Limb (tissue), 2 donors: Measurements from ENCODE around the gene BPTF.
"Not testable (repeated sequence)": the region's sequence is repeated elsewhere in the genome, so short reads cannot be mapped to it uniquely, and the experiment has no call there.

ENCODE experiments used
- DNase-seq, 2 donors: peaks; one replicate each; pipeline ENCODE4 v3.0.0-alpha.2; 2016; ENCODE audit errors: extremely low spot score in 2 of 2

The BPTF gene

DNA sequence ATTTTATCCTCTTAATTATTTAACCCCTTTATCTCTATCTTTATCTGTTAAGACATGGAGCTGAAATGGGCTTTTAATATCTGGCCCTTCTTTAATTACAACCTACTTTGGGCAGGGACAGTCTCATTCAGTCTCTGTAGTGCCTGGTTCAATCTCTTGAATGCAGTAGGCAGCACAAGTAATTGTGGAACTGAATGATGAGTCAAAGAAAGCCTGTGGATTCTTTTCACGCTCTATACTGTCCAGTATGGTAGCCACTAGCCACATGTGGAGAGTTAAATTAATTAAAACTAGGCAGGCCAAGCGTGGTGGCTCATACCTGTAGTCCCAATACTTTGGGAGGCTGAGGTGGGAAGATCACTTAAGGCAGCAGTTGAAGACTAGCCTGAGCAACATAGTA, 9.3 kb downstream of the BPTF start:
- DNase-seq = no peak

DNA sequence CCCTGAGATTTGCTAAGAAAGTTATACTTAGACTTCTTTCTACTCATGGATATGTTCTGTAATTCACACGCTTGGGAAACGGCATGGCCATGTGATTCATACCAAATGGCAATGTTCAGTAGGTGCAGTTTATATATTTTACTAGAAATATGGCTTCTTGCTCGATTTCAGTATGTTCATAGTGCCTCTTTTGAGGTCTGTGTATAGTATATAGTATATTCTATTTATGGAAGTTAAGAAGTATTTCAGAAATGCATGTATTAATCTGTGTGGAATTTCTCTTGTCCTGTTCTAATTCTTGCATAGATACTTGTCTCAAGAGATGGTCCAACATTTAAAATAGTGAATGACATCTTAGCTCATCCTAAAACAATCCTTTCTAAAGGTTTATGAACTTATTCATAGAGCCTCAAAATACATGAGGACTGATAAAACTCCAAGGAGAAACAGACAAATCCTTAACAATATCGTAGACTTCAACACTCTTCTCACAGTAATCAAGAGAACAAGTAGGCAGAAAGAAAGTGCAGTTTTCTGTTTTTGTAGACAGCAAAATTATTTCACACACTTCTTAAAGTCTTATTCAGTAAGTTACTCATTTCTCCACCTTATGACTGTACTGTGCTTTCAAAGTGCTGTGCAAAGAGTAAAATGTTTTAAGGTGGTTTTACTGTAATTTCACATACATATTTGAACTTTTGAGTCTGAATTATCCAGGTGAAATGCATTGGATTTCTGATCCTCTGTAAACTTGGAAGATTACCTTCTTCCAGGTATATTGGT, 11.1 kb downstream of the BPTF start:
- DNase-seq = no peak

DNA sequence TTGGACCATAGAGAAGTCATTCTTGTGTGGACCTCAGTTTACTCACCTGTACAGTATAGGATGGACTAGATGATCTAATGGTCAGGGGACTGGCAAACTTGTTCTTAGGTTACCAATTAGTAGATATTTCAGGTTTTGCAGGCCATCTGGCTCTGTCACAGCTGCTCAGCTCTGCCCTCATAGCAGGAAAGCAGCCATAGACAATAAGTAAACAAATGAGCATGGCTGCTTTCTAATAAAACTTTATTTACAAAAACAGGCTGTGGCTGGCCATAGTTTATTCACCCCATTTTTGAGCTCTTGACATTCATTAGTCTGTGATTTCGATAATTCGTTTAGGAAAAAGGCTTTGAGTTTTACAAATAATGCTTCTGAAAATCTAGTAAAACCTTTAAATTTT, 12.7 kb downstream of the BPTF start:
- DNase-seq = no peak

DNA sequence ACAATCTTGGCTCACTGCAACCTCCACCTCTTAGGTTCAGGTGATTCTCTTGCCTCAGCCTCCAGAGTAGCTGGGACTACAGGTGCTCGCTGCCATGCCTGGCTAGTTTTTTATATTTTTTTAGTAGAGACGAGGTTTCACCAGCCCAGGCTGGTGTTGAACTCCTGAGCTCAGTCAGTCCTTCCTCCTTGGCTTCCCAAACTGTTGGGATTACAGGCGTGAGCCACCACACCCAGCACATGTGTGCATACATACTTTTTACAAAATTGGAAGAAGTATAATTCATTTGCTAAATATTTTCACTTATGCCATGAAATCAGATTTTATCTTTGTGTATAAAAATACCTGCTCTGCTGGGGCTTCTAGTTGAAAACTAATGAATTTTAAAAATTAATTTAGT, 13.2 kb downstream of the BPTF start:
- DNase-seq = no peak

DNA sequence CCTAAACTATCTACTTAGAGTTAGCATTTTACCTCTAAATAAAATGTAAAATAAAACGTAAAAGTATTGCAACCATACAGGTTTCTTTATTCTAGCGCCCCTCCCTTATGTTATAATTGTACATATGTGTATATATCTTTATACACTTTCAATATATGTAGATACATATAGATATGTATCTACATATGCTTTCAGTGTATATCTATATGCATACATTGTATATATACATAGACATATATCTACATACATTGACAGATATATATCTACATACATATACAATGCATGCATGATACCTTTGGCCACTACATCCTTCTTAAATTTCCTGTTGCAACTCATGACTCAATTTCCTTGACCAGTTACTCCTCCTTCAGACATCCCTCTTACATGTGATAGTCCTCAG, 16.7 kb downstream of the BPTF start:
- no peak for DNase-seq

DNA sequence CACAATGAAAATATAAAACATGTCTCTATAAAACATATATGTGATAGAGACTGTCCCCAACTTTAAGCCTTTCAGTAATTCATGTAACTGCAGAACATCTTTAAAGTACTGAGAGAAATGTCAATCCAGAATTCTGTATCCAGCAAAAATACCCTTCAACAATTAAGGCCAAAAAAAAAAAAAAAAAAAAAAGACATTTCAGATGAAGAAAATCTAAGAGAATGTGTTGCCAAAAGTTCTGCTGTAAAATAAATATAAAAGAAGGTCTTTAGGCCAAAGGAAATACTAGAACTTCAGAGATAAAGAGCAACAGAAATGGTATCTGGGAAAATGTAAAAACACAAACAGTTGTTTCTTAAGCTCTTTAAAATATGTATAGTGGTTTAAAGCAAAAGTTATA, 17.3 kb downstream of the BPTF start:
- no peak for DNase-seq

DNA sequence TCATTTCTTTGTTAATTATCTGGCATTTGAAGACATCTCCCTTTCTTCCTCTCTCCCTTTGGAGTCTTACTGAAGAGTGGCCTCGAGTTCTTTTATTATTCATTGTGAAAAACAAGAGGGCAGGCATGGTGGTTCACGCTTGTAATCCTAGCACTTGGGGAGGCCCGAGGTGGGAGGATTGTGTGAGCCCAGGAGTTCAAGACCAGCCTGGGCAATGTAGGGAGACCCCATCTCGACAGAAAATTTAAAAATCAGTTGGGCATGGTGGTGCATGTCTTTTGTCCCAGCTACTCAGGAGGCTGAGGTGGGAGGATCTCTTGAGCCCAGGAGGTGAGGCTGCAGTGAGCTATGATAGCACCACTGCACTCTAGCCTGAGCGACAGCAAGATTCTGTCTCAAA, 20.1 kb downstream of the BPTF start:
- no peak for DNase-seq

DNA sequence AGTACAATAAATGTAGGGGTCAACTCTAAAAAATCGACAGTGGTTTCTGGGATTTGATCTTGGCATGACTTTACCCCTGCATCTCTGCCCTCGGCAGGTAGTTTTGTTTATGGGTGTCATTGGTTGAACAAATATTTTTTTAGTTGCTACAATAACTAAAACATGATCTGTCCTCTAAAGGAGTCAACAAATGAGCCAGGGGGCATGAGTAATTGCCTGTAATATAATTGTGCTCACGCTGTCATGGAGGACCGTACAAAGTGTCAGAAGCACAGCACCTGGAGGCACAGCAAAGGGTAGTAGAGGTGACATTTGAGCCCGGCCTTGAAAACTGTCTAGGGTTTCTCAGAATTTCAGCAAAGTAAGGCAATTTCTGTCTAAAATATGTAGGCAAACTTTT, 22.9 kb downstream of the BPTF start:
- not testable (repeated sequence) for DNase-seq

DNA sequence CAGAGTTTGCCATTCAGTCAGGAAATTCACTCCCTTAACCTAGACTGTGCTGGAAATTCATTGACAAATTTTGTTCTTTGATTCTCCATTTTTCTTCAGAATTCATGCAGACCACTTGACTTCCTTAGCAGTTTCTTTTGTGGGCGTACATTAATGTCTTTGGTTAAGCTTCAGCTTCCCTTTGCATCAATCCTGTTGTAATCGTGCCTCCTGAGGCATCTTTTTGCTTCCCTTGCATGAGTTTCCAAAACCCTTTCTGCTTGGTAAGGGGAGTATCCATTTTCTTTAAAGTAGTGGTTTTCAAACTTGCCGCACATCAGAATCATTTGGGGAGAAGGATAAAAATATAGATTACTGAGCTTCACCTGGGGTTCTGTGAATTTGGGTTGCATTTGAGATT, 23.5 kb downstream of the BPTF start:
- not testable (repeated sequence) for DNase-seq

DNA sequence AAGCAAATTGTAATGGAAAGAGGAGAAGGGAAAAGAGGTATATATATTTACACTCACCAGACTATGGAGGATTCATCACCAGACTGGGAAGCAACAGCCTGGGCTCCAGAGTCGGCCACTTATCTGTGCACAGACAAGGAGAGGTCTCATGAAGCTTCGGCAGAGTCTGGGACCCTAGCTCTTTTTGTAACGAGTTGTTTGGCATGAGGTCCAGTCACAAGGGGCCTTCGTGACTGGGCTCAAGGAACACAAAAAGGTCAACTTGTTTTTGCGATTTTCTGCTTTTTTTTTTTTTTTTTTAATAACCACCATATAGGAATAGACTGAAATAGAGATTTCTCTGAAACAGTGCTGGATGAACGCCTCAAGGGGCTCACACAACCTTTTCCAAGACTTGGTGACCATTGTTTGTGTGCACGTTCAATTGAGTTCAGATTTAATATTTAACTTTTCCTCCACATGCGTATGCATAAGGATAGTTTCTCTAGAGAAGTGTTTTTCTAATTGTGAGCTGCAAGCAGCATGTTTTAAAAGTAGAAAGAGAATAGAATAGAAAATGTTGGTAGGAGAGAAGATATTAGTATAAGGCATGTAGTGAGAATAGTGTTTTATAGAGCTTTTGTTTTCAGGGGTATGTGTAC, 25.8 kb downstream of the BPTF start:
- DNase-seq = no peak

DNA sequence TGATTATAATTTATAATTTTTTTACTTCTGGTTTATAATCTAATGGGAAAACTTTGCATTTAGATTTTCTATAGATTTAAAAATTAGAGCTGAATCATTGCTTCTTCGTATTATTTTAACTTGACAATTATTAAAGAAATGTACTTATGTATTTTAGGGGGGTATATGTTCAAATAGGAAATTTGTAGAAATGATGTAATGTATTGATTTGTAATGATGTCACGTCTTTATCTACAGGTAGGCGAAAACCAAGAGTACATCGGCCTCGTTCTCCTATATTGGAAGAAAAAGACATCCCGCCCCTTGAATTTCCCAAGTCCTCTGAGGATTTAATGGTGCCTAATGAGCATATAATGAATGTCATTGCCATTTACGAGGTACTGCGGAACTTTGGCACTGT, 28.4 kb downstream of the BPTF start:
- no peak for DNase-seq

DNA sequence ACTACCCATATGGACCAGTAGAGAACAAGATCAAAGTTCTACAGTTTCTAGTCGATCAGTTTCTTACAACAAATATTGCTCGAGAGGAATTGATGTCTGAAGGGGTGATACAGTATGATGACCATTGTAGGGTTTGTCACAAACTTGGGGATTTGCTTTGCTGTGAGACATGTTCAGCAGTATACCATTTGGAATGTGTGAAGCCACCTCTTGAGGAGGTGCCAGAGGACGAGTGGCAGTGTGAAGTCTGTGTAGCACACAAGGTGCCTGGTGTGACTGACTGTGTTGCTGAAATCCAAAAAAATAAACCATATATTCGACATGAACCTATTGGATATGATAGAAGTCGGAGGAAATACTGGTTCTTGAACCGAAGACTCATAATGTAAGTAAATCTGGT, 29.1 kb downstream of the BPTF start:
- DNase-seq = no peak

DNA sequence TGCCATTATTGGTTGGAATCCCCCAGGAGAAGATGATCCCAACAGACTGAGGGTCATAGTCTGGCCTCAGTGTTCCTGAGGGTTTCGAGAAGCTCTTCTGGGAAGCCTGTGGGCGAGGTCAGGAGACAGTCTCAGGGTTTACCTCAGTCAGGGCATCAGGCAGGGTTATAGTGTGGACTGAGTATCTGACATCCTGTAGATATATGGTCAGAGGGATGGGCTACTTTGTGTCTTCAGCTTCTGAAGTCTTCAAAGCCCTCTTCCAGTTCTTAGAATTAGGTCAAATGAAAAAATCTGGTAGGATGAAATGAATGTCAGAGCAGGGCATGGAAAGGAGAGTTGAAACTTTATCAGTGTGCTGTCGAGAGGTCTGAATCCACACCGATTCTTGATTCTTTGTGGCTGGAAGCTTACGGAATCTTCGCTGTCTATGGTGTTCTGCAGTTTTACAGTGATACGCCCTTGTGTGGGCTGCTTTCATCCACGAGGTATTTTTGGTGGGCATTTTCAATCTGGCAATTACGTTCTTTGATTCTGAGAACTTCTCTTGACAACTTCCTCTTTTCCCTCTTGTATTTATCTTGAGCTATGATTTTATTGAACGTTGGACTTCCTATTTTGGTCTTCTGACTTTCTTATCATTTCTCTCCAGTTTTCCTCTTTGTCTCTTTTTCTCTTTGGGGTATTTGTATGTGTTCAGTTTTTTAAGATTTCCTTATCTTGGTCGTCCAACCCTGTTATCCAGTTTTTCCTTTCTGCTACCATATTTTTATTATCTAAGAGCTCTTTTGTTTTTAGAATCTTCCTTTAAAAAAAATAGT, 30.4 kb downstream of the BPTF start:
- no peak for DNase-seq

DNA sequence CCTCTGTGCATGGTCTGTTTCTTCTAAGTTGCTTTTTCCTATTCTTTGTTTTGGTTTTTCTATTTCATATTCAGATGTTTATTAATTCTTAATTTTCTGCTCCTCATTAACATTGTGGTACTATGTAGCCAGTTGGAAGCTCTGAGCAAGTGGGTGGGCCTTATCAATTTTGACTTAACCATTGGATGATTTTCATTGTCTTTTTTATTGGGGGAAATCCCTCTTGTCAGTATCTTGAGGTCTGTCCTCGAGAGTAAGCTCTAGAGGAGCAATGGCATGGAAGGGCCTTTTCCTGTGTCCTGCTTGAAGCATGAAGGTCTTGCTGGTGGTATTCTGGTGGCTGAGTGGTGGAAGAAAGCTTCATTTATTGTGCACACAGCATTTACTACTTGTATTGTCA, 31.1 kb downstream of the BPTF start:
- DNase-seq = not testable (repeated sequence)

DNA sequence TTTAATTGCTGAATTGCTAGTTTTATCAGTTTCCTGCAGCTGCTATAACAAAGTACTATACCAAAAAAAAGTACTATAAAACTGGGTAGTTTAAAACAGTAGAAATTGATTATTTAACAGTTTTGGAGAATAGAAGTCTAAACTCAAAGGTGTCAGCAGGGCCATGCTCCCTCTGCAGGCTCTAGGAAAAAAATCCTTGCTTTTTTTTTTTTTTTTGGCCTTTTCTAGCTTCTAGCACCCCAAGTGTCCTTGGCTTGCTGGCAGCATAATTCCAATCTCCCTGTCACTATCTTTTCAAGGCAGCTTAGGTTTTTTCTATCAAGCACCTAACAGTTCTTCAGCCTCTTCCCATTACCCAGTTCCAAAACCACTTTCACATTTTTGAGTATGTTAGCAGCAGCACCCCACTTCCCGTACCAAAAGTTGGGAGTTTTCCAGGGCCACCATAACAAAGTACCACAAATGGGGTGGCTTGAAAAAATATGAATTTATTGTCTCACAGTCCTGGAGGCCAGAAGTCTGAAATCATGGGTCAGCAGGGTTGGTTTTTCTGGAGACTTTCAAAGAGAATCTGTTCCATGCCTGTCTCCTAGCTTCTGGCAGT, 37.4 kb downstream of the BPTF start:
- no peak for DNase-seq

DNA sequence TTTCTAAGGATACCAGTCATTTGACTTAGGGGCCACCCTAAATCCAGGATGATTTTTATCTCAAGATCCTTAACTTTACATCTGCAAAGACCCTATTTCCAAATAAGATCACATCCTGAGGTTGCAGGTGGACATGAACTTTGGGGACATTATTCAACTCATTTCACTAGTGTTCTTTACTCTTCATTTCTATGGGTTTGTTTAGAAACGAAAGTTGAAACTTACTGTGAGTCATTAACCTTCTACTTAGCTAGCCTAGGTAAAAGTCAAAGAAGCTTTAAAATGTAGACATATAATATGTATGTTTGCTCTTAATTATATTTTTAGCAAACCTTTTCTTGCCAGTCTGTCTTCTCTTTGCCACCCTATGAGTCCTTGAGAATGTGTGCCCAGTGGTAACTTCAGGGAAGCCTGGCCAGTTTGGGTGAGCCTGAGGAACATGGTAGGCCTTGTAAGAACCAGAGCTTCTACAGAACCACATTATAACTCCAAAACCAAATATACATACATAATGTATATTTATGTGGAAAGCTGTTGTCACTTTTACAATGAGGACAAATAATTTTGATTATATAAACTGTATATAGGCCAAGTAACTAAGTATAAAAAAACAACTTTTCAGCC, 38.4 kb downstream of the BPTF start:
- no peak for DNase-seq

DNA sequence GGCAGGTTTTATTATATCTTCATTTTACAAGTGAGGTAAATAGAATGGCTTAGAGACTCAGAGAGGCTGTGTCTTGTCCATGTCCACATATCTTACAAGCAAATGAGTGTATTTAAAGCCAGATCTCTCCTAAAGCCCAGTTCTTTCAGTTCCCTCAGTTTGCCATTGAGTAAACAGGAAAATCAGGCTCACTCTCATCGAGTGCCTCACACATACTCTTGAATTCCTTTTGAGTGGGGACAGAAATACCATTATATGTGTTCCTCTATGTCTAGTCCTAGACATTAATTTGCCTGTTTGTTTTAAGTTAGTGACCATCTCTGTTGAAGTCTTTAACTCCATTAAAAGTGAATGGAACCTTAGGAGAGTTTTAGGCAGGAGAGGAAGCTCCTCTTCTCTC, 40.1 kb downstream of the BPTF start:
- no peak for DNase-seq

DNA sequence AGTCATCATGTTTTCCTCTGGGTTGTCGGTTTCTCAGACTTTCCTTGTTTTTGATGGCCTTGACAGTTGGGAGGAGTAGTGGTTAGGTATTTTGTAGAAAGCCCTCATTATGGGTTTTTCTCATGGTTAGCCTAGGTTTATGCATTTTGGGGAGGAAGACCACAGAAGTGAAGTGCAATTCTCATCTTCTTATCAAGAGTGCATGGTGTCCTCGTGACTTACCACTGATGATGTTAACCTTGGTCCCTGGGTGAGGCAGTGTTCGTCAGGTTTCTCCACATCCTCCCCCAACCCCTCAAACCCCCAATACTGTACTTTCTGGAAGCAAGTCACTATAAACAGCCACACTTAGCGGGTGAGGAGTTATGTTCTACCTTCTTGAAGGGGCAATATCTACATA, 42.3 kb downstream of the BPTF start:
- DNase-seq = no peak

DNA sequence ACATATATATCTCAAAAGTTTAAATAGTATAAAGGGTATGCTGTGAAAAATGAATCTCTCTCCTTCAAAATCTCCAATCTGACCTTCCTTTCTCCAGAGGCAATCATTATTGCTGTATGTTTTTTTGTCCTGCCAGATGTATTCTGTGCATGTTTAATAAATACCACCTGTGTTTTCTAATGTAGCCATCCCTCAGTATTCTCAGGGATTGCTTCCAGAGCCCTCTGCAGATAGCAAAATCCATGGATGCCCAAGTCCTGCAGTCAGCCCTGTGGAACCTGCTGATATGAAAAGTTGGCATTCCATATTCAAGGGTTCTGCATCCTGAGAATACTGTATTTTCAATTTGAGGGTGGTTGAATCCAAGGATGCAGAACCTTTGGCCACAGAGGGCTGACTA, 42.9 kb downstream of the BPTF start:
- DNase-seq = no peak

DNA sequence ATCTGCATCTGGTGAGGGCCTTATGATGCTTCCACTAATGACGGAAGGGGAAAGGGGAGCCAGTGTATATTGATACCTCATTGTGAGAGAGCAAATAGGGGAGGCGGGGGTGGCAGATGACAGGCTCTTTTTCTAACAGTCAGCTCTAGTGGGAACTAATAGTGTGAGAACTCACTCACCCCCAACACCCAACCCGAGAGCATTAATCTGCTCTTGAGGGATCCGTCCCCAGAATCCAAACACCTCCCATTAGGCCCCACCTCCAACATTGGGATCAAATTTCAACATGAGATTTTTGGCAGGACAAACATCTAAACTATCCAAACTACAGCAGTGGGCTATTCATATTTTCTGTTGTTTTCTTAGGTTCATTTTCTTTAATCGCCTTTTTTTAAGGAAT, 54.4 kb downstream of the BPTF start:
- no peak for DNase-seq

DNA sequence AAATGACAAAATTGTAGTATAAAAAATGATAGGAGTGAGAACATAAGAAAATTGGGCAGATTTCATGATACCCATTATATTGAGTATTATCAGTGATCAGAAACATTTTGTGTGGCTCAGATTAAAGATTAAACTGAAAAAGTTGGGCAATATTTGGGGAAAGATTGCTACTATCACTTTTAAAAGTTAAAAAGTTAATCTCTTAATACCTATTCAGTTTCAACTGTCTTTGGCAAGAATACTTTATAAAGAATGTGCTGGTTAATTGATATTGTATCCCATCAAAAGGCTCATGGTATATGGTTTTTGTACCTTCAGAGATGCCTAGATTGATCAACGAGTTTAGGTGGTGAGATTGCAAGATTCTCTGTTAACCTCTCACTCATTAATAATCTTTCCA, 55.8 kb downstream of the BPTF start:
- DNase-seq = no peak

DNA sequence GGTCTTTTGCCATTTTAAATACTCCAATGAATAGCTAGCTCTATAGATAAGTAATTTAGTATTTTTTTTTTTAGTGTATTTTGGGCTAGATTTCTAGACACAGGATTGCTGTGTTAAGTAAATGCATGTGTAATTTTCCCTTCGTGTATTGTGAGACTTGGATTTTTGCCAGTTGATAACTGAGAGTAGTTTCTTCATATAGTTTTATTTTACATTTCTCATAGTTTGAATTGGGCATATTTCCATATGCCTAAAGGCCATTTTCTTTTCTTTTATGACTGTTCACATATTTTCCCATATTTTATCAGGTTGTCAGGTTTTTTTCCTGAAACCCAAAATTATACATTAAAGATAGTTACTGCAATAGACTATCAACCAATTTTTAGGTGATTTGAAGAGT, 59.4 kb downstream of the BPTF start:
- DNase-seq = no peak
